Germinal center (tissue), 1 donor: ENCODE measurements around the gene PPP1R13B.
A peak's percentile ranks its signal among the peaks of the same experiment; 100 is the strongest.
"Not testable (repeated sequence)": the region's sequence is repeated elsewhere in the genome, so short reads cannot be mapped to it uniquely, and the experiment has no call there.

Experiments used
- DNase-seq: peaks from one replicate; pipeline ENCODE4 v3.0.0; 2012; ENCODE audit warnings: mixed read lengths, low spot score

The PPP1R13B gene

DNA sequence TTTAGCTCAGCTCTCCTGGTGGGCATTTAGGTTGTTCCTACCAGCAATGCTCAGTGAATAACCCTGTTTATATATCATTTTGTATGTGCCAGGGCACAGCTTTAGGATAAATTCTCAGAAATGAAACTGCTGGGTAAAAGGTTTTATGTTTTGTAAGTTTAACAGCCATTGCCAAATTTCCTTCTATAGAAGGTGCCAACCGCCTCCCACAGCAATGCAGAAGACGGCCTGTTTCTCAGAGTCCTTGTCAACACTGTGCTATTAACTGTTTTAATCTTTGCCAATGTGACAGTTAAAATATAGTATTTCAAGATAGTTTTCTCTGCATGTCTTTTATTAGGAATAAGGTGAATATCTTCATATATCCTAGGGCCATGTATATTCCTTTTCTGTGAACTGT is 65.0 kb downstream of the PPP1R13B start:
- DNase-seq: no peak

DNA sequence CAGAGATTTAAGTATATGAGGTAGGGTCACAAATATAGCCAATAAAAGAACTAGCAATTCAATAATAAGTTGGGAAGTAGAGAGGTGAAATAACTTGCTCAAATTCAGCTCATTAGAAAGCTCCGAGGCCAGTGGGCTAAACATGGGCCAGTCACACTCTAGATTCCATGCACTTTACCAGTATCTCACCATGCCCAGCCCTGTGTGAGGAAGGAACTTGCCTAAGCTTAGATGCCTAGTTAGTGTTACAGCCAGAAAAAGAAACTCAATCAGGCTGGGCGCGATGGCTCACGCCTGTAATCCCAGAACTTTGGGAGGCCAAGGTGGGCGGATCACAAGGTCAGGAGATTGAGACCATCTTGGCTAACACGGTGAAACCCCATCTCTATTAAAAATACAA is 71.1 kb downstream of the PPP1R13B start:
- not testable (repeated sequence) for DNase-seq

DNA sequence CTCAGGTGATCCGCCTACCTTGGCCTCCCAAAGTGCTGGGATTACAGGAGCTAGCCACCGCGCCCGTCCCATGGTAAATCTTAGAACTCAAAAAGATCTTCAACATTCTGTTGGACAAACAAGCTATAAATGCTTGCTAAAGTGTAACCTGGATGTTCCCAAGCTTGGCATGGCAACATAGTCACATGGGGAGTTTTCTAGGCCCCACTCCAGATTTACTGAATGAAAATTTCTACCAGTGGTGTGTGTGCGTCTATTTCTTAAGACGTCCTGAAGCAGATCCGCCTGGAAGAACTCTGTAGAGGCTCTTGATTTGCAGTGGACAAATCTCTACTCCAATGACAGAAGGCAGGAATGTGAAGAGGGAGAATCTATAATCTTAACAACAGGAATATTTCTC is 71.9 kb downstream of the PPP1R13B start:
- no peak for DNase-seq

GRCh38 chr14:103773521-103773920 is 73.9 kb downstream of the PPP1R13B start:
- no peak for DNase-seq

GRCh38 chr14:103772078-103772712 is 75.2 kb downstream of the PPP1R13B start:
- DNase-seq: no peak

DNA sequence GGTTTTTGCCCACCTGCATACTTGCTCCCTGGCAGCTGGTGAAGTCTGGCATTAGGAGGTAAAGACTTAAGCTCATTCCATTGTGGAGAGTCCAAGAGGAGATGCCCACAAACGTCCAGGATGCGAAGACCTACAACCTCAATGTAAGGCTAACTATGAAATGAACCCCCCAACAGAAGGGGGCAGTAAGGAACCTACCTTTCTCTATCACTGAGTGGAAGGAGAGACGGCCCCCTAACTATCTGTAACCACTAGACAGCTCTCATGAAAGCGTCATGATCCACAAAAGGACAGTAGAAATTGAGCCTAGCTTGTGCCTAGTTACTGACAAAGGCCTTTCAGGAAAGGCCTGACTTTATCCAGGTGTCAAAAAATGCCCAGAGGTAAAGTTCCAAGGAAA is 76.5 kb downstream of the PPP1R13B start:
- no peak for DNase-seq

DNA sequence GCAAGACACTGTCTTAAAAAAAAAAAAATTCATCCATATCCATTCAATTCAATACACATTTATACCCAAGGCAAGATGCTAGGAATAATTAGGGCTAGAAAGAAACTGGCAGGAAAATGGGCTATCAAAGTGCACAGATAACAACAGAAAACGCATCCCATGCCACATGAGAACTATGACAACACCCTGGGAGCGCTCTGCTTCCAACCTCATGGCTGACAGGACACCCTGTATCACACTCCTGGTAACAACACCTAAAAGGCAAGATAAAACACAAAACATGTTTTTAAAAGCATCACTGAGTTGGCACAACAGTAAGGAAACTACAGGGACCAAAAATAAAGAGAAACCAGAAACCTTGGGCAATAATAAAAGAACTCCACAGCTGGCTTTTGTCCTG is 76.9 kb downstream of the PPP1R13B start:
- DNase-seq: no peak

DNA sequence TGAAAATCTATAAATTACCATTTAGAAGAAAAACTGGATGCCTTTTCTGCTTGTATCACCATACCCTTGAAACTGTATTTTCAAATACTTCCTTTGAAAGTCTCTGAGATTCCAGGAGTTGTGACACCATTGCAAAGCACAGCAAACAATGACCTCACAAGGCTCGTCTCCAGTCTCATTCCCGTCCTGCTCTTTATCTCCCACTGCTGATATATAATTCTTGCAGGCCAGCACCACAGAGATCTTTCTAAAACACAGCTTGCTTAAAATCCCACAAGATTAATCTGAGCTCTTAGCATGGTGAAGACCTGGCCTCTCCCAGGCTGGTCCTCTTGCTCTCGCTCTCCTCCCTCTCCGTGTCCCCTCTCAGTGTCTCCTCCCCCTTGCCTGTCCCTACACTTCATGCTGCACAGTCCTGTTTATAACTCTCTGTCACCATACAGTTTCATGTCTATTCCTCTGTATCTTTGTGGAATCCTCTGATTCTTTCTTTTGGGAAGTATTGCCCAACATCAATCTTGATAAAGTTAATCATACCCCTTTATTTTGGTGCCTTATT is 80.0 kb downstream of the PPP1R13B start:
- no peak for DNase-seq

DNA sequence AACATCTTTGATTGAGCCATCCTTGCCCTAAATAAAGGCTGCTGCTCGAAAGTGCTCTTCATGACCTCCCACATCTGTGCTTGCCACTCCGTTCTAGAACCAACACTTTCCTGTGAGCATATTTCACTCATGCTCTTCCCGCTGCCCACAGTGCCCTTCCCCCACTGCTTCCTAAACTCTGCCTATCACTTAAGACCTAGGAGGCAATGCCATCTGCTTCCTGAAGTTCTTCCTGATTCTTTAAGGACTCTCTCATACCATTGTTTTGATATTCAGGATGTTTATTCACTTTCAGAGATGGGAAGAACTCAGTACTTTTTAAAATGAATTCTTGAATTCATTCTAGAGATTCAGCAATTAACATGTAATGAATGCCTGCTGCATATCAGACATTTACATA is 81.8 kb downstream of the PPP1R13B start:
- DNase-seq: no peak

- peak; percentile 34 for DNase-seq
Observed at GRCh38 chr14:103763730-103764488, 83.5 kb downstream of the PPP1R13B start.

DNA sequence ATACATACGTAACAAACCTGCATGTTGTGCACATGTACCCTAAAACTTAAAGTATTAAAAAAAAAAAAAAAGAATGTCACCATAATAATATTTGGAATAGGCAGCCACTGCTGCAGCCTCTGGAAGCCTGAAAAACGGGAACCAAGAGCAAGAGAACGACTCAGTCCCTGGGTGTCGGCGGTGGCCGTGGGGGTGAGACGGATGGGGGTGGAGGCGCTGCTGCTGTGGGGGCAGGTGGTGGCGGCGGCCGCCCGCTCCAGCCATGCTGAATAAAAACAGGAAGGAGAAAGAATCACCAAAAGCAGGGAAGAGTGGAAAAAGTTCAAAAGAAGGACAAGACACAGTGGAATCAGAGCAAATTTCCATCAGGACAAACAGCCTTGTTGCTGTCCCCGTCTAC is 84.8 kb downstream of the PPP1R13B start:
- peak; percentile 31 for DNase-seq

DNA sequence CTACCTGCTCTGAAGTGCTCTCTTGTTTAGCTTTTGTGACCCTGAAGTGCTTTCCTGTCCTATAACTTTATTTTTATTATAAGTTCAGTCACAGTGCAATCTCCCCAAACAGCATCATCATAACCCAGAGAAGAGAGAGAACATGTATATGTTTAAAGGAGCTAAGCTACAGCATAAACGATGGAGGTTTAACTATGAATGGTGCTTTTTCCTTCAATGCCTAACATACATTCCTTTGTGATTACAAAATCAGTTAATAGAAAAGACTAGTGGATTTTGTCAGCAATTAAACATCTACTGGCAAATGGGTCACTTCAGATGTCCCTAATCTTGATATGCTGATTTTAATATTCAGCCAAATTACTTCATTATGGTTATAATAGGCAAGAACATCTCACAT is 85.3 kb downstream of the PPP1R13B start:
- DNase-seq: no peak

DNA sequence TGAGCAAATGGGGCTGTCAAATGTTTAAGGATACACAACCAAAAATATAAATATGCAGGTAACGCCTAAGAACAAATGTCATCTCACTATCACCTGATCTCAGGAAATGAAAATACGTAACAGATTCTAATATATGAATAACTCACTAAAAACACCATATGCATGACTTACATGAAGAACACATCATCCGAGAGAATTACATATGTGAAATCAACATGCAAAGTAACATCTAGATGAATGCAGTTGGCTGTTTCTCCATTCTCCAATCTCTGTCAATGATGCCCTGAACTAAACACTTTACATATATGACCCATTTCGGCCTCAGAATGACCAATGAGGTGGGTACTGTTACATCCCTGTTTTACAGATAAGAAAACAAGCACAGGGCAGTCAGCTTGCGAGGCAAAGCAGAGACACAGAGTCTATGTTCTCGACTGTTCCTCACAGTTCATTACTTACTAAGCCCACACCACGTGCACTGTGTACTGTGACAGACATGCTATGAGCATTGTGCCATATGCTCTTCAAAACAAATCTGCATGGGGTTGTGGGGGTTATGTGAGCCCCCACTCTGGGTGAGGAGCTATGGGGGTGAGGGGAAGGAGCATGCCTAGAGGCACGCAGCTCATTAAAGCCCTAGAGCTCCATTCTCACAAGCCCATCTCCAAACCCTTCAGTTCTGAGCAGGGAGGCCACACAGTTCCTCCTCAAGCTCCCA is 89.2 kb downstream of the PPP1R13B start:
- DNase-seq: no peak

- no peak for DNase-seq
Observed at GRCh38 chr14:103755060-103755459, 92.3 kb downstream of the PPP1R13B start.

GRCh38 chr14:103753774-103754173 is 93.6 kb downstream of the PPP1R13B start:
- no peak for DNase-seq

DNA sequence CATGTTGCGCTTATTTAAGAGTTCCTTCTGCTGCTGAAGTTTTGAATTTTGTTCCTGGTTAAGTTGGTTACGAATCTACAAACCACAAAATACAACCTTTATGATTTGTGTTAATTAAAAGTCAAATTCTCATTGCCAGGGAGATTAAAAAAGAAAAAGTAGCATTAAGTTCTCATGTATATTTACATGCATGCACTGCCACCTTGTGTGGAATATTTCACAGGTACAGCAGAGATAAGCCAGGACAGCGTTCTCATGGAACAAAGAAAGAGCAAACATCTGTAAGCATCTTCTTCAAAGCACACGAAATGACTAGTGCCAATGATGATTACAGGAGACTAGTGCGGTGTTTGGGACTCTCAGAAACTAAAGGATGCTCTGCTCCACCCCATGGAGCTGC is 97.5 kb downstream of the PPP1R13B start:
- DNase-seq: no peak

DNA sequence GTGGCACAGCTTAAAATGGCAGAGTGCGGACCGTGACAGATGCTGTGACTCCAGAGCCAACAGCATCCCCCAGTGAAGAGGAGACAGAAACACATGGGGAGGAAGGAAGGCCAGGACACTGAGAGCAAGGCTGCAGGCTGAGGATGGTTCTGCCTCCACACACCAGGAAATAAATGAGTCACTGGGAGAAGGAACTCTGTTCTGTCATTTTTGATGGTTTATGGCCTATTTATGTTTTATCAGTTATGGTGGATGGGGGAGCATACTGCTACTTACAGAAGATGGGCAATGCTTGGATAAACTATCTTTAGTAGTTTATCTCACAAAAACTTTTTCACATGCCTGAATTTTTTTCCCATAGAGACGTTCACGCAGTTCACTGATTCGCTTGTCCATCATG is 97.9 kb downstream of the PPP1R13B start:
- DNase-seq: no peak

- no peak for DNase-seq
Observed at GRCh38 chr14:103748534-103748857, 98.9 kb downstream of the PPP1R13B start.

DNA sequence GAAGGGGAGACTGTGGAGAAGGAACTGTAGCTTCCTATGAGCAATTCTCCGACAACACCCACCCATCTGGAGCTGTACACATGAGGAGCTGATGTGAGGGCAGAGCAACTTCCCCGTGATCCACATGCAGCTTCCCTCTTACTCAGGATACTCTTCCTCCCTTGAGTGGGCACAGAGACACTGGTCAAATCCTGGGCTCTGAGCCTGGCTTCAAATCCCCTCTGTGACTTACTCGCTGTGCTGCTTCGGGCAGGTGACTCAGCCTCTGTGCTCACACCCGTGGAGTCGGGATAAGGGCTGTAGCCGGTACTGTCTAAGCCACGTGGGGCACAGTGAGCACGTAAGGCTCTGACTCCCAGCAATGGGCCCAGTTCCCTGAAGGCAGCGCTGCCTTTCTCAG is 100.7 kb downstream of the PPP1R13B start:
- no peak for DNase-seq

- no peak for DNase-seq
Observed at GRCh38 chr14:103745424-103745823, 102.0 kb downstream of the PPP1R13B start.

DNA sequence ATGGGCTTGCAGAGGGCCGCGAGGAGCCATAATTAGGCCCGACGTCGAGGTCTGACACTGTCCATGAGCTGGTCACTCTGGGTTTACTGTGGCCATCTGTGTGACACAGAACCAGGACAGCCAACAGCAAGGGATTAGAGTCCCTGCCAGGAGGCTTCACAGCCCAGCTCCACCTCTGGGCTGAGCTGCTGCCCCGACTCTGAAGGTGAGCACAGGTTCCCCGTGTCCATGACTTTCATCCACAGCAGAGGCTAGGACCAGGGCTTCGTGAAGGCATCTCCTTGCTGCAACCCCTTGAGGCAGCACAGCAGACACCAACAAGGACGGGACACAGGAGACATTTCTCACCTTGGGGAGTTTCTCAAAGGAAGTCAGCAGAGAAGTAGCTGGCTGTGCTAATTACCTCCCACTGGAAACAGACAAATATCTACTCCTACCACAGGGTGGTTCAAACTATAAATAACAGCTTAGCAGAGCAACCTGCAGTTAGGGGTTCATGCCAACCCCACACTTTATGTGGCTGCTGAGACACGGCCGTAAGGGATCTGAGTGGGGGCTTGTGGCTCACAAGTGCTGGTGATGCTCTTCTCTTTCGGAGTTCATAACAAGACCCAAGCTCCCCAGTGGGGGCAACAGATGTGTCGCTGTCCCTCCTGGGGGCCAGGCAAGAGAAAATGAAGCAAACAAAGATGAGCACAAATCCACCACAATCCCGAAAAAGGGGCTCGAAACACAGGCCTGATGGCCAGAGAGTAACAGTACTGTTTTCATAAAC is 102.6 kb downstream of the PPP1R13B start:
- DNase-seq: no peak

- DNase-seq: no peak
Observed at GRCh38 chr14:103743691-103744090, 103.7 kb downstream of the PPP1R13B start.
